Measurements from ENCODE around the gene TYRP1.
"Not testable (repeated sequence)": the region's sequence is repeated elsewhere in the genome, so short reads cannot be mapped to it uniquely, and the experiment has no call there.

TYRP1 gene

GRCh38 chr9:12693141-12693540 is at the start of gene TYRP1:
TSS of gene TYRP1 (plus strand) at chr9:12693385. CDS start at chr9:12693997, 612 bp downstream.
- DNase-seq, result no peak

GRCh38 chr9:12643686-12644085 is 49.5 kb upstream of the TYRP1 start:
- DNase-seq, result no peak

- DNase-seq, result no peak
Measured at GRCh38 chr9:12648925-12649324, 44.3 kb upstream of the TYRP1 start.

GRCh38 chr9:12651125-12651524 is 42.1 kb upstream of the TYRP1 start:
- no peak for DNase-seq

- DNase-seq, result no peak
Measured at GRCh38 chr9:12652973-12653372, 40.2 kb upstream of the TYRP1 start.

- no peak for DNase-seq
Measured at GRCh38 chr9:12656803-12657202, 36.4 kb upstream of the TYRP1 start.

GRCh38 chr9:12657233-12657632 is 36.0 kb upstream of the TYRP1 start:
- DNase-seq, result no peak

GRCh38 chr9:12657998-12658397 is 35.2 kb upstream of the TYRP1 start:
- no peak for DNase-seq

- no peak for DNase-seq
Measured at GRCh38 chr9:12658531-12659209, 34.5 kb upstream of the TYRP1 start.

GRCh38 chr9:12659220-12659619 is 34.0 kb upstream of the TYRP1 start:
- DNase-seq, result no peak

- no peak for DNase-seq
Measured at GRCh38 chr9:12666813-12667212, 26.4 kb upstream of the TYRP1 start.

GRCh38 chr9:12667892-12668291 is 25.3 kb upstream of the TYRP1 start:
- no peak for DNase-seq

GRCh38 chr9:12670006-12670405 is 23.2 kb upstream of the TYRP1 start:
- no peak for DNase-seq

GRCh38 chr9:12674961-12675360 is 18.2 kb upstream of the TYRP1 start:
- no peak for DNase-seq

- not testable (repeated sequence) for DNase-seq
Measured at GRCh38 chr9:12677462-12678126, 15.6 kb upstream of the TYRP1 start.

GRCh38 chr9:12680341-12680740 is 12.8 kb upstream of the TYRP1 start:
- DNase-seq, result no peak

- no peak for DNase-seq
Measured at GRCh38 chr9:12680757-12681156, 12.4 kb upstream of the TYRP1 start.

- no peak for DNase-seq
Measured at GRCh38 chr9:12681620-12682019, 11.6 kb upstream of the TYRP1 start.

- DNase-seq, result no peak
Measured at GRCh38 chr9:12684974-12685373, 8.2 kb upstream of the TYRP1 start.

GRCh38 chr9:12689233-12689632 is 4.0 kb upstream of the TYRP1 start:
- DNase-seq, result no peak

- no peak for DNase-seq
Measured at GRCh38 chr9:12694013-12694412, 828 bp downstream of the TYRP1 start.

GRCh38 chr9:12695474-12695873 is 2.3 kb downstream of the TYRP1 start:
- no peak for DNase-seq

GRCh38 chr9:12696931-12697622 is 3.9 kb downstream of the TYRP1 start:
- DNase-seq, result no peak

GRCh38 chr9:12697719-12698118 is 4.5 kb downstream of the TYRP1 start:
- no peak for DNase-seq

Measured in stimulated activated CD4-positive, alpha-beta T cell treated with anti-CD3 and anti-CD28 coated beads, Interleukin-4, amount 100 ng/mL, for 24 hours (primary cell).